ENCODE results near the gene APOC4. TPM values are rescaled to one million over a fixed set of nuclear protein-coding genes. Genes with fewer than 3 reads are reported as not detected.

Gene APOC4
- total and polyA plus RNA-seq, 7 donors, result not detected

DNA sequence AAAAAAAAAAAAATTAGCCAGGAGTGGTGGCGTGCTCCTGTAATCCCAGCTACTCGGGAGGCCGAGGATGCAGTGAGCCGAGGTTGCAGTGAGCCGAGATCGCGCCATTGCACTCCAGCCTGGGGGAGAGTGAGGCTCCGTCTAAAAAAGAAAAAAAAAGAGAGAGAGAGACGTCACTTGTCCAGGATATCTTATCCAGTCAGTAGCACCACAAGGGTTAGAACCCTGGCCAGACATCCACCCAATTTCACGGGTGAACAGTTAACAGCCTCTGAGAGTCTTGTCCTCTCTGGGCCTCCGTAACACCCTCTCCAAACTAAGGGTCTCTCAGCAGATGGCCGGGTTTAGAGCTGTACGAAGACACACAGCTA lies 12.2 kb downstream of the APOC4 start:
- Histone ChIP-seq H3K9me3 (no peaks in the 10 kb centered on the region), H3K27ac (peak overlapping the region; percentile 97), H3K4me3 (peak overlapping the region; percentile 78), H3K27me3 (ENCODE audit: insufficient read depth in 3 of 3, low read length in 2 of 3) (no peaks in the 10 kb centered on the region), H3K4me1 (peaks cover 41% of the 10 kb centered on the region), H3K36me3 (ENCODE audit: insufficient read depth in 1 of 2, low read depth in 1 of 2) (peaks cover 0 to 14% of the 10 kb centered on the region in 2 donors)
- ATAC-seq (peak in 1 of 4 donors; percentile 4), DNase-seq (no peak)
- WGBS, 3 donors, result 19 to 26% (median 22%) methylated on average over 13 of the region's 13 CpGs
- TF ChIP-seq CTCF (IDR thresholded peaks at IDR 0.05), result no peak
- intact Hi-C loops (cut with DNase I), result loop anchor here in 1 of 2 donors (2.0 kb wide), 1 partner anchor 47 kb away; the partner anchor contains the start of gene RELB

- H3K9me3 ChIP-seq, result no peaks in the 10 kb centered on the region
- ATAC-seq, result peak; percentile 96 to 98 (median 96)
- peaks cover 41% of the 10 kb centered on the region for H3K4me1 ChIP-seq
These were observed 12.8 kb downstream of the APOC4 start, which contains the start of gene CLPTM1 for GRCh38 chr19:44954649-44955504. Gene CLPTM1, plus strand, starts transcription at chr19:44955380. Its CDS starts 16 bp downstream, at chr19:44955396.

GRCh38 chr19:44955505-44956439 lies 13.7 kb downstream of the APOC4 start:
- no peak for DNase-seq
- Histone ChIP-seq H3K27me3 (ENCODE audit: insufficient read depth in 3 of 3, low read length in 2 of 3) (no peaks in the 10 kb centered on the region), H3K27ac (peak overlapping the region; percentile 97), H3K9me3 (no peaks in the 10 kb centered on the region), H3K4me3 (peak overlapping the region; percentile 78), H3K4me1 (peaks cover 41% of the 10 kb centered on the region), H3K36me3 (ENCODE audit: insufficient read depth in 1 of 2, low read depth in 1 of 2) (peaks cover 0 to 4% of the 10 kb centered on the region in 2 donors)
- intact Hi-C loops (cut with DNase I), result loop anchor here in 1 of 2 donors (2.0 kb wide), 1 partner anchor 45 kb away; the partner anchor contains the start of gene RELB
- no peak for TF ChIP-seq CTCF (IDR thresholded peaks at IDR 0.05)
- no peak for ATAC-seq
- WGBS, 3 donors, result 2 to 3% (median 3%) methylated on average over 36 to 40 of the region's 40 CpGs

More at GRCh38 chr19:44954649-44955504, 12.8 kb downstream of the APOC4 start, which contains the start of gene CLPTM1:
- no peak for TF ChIP-seq CTCF (IDR thresholded peaks at IDR 0.05)
- Histone ChIP-seq H3K27ac (peak within 1 kb of the TSS; percentile 97), H3K27me3 (ENCODE audit: insufficient read depth in 3 of 3, low read length in 2 of 3) (no peaks in the 10 kb centered on the region), H3K4me3 (peak within 1 kb of the TSS; percentile 78), H3K36me3 (ENCODE audit: insufficient read depth in 1 of 2, low read depth in 1 of 2) (peaks cover 0 to 10% of the 10 kb centered on the region in 2 donors)
- intact Hi-C loops (cut with DNase I), result loop anchor here in 1 of 2 donors (2.0 kb wide), 1 partner anchor 46 kb away; the partner anchor contains the start of gene RELB
- peak; percentile 97 to 99 for DNase-seq
- WGBS, 3 donors, result 0 to 1% (median 1%) methylated on average over 41 to 65 of the region's 65 CpGs

GRCh38 chr19:44957526-44957925 lies 15.5 kb downstream of the APOC4 start:
- Histone ChIP-seq H3K9me3 (no peaks in the 10 kb centered on the region), H3K4me1 (peaks cover 31% of the 10 kb centered on the region), H3K36me3 (ENCODE audit: insufficient read depth in 1 of 2, low read depth in 1 of 2) (peaks cover 0 to 15% of the 10 kb centered on the region in 2 donors), H3K27ac (no peak overlapping the region), H3K4me3 (no peak overlapping the region), H3K27me3 (ENCODE audit: insufficient read depth in 3 of 3, low read length in 2 of 3) (no peaks in the 10 kb centered on the region)
- DNase-seq (no peak), ATAC-seq (no peak)
- no peak for TF ChIP-seq CTCF (IDR thresholded peaks at IDR 0.05)
- intact Hi-C loops (cut with DNase I), result no loop called here
- WGBS, 3 donors, result 64 to 66% (median 64%) methylated on average over 7 of the region's 7 CpGs
